Activated T-helper 1 cell treated with anti-CD3 and anti-CD28 coated beads, Interleukin-2, amount 50 U/mL, for 16 hours (primary cell): Measurements from ENCODE around the gene KCTD6.
"Not testable (repeated sequence)": the region's sequence is repeated elsewhere in the genome, so short reads cannot be mapped to it uniquely, and the experiment has no call there.

Experiments used
- DNase-seq, 2 donors: peaks; one replicate each; pipeline ENCODE4 v3.0.0-alpha.2; 2020; ENCODE audit warnings: low read depth in 1 of 2, low spot score in 1 of 2

Gene KCTD6

GRCh38 chr3:58522759-58523425 is 31.0 kb downstream of the KCTD6 start:
- DNase-seq = no peak

- DNase-seq = no peak
Observed at GRCh38 chr3:58524326-58524888, 32.5 kb downstream of the KCTD6 start.

- no peak for DNase-seq
Observed at GRCh38 chr3:58526515-58526957, 34.6 kb downstream of the KCTD6 start.

- DNase-seq = not testable (repeated sequence)
Observed at GRCh38 chr3:58527440-58527839, 35.5 kb downstream of the KCTD6 start.

- DNase-seq = no peak
Observed at GRCh38 chr3:58528629-58529028, 36.7 kb downstream of the KCTD6 start.

- no peak for DNase-seq
Observed at GRCh38 chr3:58529516-58530353, 37.8 kb downstream of the KCTD6 start.

GRCh38 chr3:58530354-58530865 is 38.5 kb downstream of the KCTD6 start:
- no peak for DNase-seq

- DNase-seq = no peak
Observed at GRCh38 chr3:58531555-58531954, 39.7 kb downstream of the KCTD6 start.

- no peak for DNase-seq
Observed at GRCh38 chr3:58531956-58532355, 40.1 kb downstream of the KCTD6 start.

GRCh38 chr3:58532794-58533220 is 40.9 kb downstream of the KCTD6 start:
- peak; percentile 54 to 62 for DNase-seq

- no peak for DNase-seq
Observed at GRCh38 chr3:58534592-58535494, 42.9 kb downstream of the KCTD6 start.

- DNase-seq = no peak
Observed at GRCh38 chr3:58535531-58536500, 43.9 kb downstream of the KCTD6 start.

- no peak for DNase-seq
Observed at GRCh38 chr3:58536501-58537411, 44.9 kb downstream of the KCTD6 start, which contains the start of gene ACOX2. Gene ACOX2 (minus strand): TSS chr3:58537190. CDS start chr3:58535106, 2,084 bp downstream.

- no peak for DNase-seq
Observed at GRCh38 chr3:58537412-58538301, 45.8 kb downstream of the KCTD6 start.

GRCh38 chr3:58539626-58540025 is 47.7 kb downstream of the KCTD6 start:
- DNase-seq = no peak

GRCh38 chr3:58540176-58540858 is 48.4 kb downstream of the KCTD6 start:
- no peak for DNase-seq

- no peak for DNase-seq
Observed at GRCh38 chr3:58544541-58544940, 52.6 kb downstream of the KCTD6 start.
